SK-N-SH treated with all-trans-retinoic acid at 6 μM for 48 hours (cell line): ENCODE results near the gene AADACL2.

Experiments used
- ATAC-seq: fragments of 200-7000 bp; cut with Tn5 transposase; 3 replicates; pipeline ENCODE4 v1.9.1; 2020; ENCODE audit warnings: mild to moderate bottlenecking, moderate library complexity
- ARNTL ChIP-seq: fragments of 450-650 bp; formaldehyde crosslinking; IDR thresholded peaks from 2 replicates; pipeline ENCODE4 v1.5.0; 2020; ENCODE audit warnings: low read depth, mild to moderate bottlenecking, moderate library complexity, borderline replicate concordance
- BACH2 ChIP-seq: fragments of 250-450 bp; sonication (Bioruptor Pico); IDR thresholded peaks from 2 replicates; pipeline ENCODE4 v1.9.0; 2021; ENCODE audit warnings: mild to moderate bottlenecking, borderline replicate concordance
- ESRRG ChIP-seq: fragments of 250-450 bp; sonication (Bioruptor Pico); IDR thresholded peaks from 2 replicates; pipeline ENCODE4 v1.6.1; 2021; ENCODE audit warnings: mild to moderate bottlenecking
- GLIS3 ChIP-seq: fragments of 250-450 bp; sonication (Bioruptor Pico); IDR thresholded peaks from 2 replicates; pipeline ENCODE4 v1.5.0; 2020; ENCODE audit warnings: mild to moderate bottlenecking, moderate library complexity
- ISL1 ChIP-seq: fragments of 250-450 bp; sonication (Bioruptor Pico); IDR thresholded peaks from 2 replicates; pipeline ENCODE4 v2.1.2; 2022; ENCODE audit warnings: mild to moderate bottlenecking, moderate library complexity
- OSR1 ChIP-seq: fragments of 250-450 bp; sonication (Bioruptor Pico); IDR thresholded peaks from 2 replicates; pipeline ENCODE4 v1.8.0; 2022; ENCODE audit warnings: moderate library complexity, mild to moderate bottlenecking, inconsistent platforms
- PATZ1 ChIP-seq: fragments of 250-450 bp; sonication (Bioruptor Pico); IDR thresholded peaks from 2 replicates; pipeline ENCODE4 v1.8.0; 2020; ENCODE audit warnings: mild to moderate bottlenecking, moderate library complexity, borderline replicate concordance
- POU6F1 ChIP-seq: fragments of 250-450 bp; sonication (Bioruptor Pico); IDR thresholded peaks from 2 replicates; pipeline ENCODE4 v1.8.0; 2021; ENCODE audit warnings: low read depth, mild to moderate bottlenecking, moderate library complexity, borderline replicate concordance
- PPARA ChIP-seq: fragments of 250-450 bp; sonication (Bioruptor Pico); IDR thresholded peaks from 2 replicates; pipeline ENCODE4 v1.5.0; 2020; ENCODE audit warnings: mild to moderate bottlenecking, borderline replicate concordance
- SNAI2 ChIP-seq: fragments of 250-450 bp; sonication (Bioruptor Pico); IDR thresholded peaks from 2 replicates; pipeline ENCODE4 v1.5.0; 2020; ENCODE audit warnings: mild to moderate bottlenecking, moderate library complexity
- TCF4 ChIP-seq: fragments of 250-450 bp; sonication (Bioruptor Pico); IDR thresholded peaks from 2 replicates; pipeline ENCODE4 v1.8.0; 2021; ENCODE audit warnings: mild to moderate bottlenecking, moderate library complexity, borderline replicate concordance
- TOX ChIP-seq: fragments of 250-450 bp; sonication (Bioruptor Pico); IDR thresholded peaks from 2 replicates; pipeline ENCODE4 v1.8.0; 2021; ENCODE audit warnings: mild to moderate bottlenecking, moderate library complexity, borderline replicate concordance
- ZC3H10 ChIP-seq: fragments of 250-450 bp; sonication (Bioruptor Pico); IDR thresholded peaks from 2 replicates; pipeline ENCODE4 v1.5.1; 2021; ENCODE audit warnings: mild to moderate bottlenecking, moderate library complexity
- ZFP3 ChIP-seq: fragments of 250-450 bp; sonication (Bioruptor Pico); IDR thresholded peaks from 2 replicates; pipeline ENCODE4 v1.5.0; 2020; ENCODE audit warnings: mild to moderate bottlenecking, moderate library complexity
- ZNF70 ChIP-seq: fragments of 450-650 bp; formaldehyde crosslinking; IDR thresholded peaks from 2 replicates; pipeline ENCODE4 v1.5.0; 2020; ENCODE audit warnings: mild to moderate bottlenecking, moderate library complexity
- TF ChIP-seq, protein P1 (sequence below): fragments of 250-450 bp; sonication (Bioruptor Pico); IDR thresholded peaks from 2 replicates; pipeline ENCODE4 v1.5.1; 2020; ENCODE audit warnings: low read depth, mild to moderate bottlenecking, moderate library complexity
- TF ChIP-seq, protein P2 (sequence below): fragments of 250-450 bp; sonication (Bioruptor Pico); IDR thresholded peaks from 2 replicates; pipeline ENCODE4 v1.5.1; 2021; ENCODE audit warnings: mild to moderate bottlenecking, moderate library complexity
- TF ChIP-seq, protein P3 (sequence below): fragments of 250-450 bp; sonication (Bioruptor Pico); IDR thresholded peaks from 2 replicates; pipeline ENCODE4 v1.5.0; 2020; ENCODE audit warnings: mild to moderate bottlenecking, moderate library complexity

Gene AADACL2

DNA sequence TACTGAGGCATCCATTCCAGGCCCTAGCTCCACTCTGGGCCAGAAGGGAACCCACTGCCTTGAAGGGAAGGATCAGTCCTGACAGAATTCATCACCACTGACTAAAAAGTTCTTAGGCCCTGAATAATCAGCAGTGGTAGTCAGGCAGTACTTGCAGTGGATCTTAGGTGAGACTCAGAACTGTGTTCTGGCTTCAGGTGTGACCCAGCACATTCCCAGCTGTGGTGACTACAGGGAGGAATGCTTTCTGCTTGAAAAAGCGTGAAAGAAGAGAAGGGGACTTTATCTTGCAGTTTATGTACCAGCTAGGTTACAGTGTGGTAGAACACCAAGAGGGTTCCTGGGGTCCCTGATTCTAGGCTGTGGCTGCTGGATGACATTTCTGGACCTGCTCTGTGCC is 24.9 kb upstream of the AADACL2 start:
- no peak for ATAC-seq
- TF ChIP-seq ZNF70 (CRISPR knock-in tag) (no peak), TCF4 (CRISPR knock-in tag) (no peak), ISL1 (CRISPR knock-in tag) (no peak), PPARA (CRISPR knock-in tag) (no peak), BACH2 (CRISPR knock-in tag) (no peak), OSR1 (CRISPR knock-in tag) (no peak), PATZ1 (no peak), ARNTL (CRISPR knock-in tag) (no peak), SNAI2 (CRISPR knock-in tag) (no peak), ESRRG (CRISPR knock-in tag) (no peak), TOX (no peak), ZFP3 (no peak), POU6F1 (no peak), ZC3H10 (CRISPR knock-in tag) (no peak)
- TF ChIP-seq, protein P1, sequence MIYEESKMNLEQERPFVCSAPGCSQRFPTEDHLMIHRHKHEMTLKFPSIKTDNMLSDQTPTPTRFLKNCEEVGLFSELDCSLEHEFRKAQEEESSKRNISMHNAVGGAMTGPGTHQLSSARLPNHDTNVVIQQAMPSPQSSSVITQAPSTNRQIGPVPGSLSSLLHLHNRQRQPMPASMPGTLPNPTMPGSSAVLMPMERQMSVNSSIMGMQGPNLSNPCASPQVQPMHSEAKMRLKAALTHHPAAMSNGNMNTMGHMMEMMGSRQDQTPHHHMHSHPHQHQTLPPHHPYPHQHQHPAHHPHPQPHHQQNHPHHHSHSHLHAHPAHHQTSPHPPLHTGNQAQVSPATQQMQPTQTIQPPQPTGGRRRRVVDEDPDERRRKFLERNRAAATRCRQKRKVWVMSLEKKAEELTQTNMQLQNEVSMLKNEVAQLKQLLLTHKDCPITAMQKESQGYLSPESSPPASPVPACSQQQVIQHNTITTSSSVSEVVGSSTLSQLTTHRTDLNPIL (CRISPR knock-in tag): no peak
- TF ChIP-seq, protein P2, sequence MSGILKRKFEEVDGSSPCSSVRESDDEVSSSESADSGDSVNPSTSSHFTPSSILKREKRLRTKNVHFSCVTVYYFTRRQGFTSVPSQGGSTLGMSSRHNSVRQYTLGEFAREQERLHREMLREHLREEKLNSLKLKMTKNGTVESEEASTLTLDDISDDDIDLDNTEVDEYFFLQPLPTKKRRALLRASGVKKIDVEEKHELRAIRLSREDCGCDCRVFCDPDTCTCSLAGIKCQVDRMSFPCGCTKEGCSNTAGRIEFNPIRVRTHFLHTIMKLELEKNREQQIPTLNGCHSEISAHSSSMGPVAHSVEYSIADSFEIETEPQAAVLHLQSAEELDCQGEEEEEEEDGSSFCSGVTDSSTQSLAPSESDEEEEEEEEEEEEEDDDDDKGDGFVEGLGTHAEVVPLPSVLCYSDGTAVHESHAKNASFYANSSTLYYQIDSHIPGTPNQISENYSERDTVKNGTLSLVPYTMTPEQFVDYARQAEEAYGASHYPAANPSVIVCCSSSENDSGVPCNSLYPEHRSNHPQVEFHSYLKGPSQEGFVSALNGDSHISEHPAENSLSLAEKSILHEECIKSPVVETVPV (CRISPR knock-in tag): no peak

DNA sequence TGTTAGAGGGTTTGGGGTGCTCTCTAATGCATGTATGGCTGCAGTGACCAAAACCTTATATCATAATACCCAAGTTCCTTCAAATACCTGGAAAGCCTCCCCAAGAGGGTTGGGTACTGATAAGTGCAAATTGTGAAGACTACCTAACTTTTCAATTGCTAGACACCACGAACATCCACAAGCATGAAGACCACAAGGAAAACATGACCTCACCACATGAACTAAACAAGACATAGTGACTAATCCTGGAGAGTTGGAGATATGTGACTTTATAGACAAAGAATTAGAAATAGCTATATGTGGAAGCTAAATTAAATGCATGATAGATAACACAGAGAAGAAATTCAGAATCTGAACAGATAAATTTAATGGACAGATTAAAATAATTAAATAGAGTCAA is 23.9 kb upstream of the AADACL2 start:
- TF ChIP-seq POU6F1: no peak
- TF ChIP-seq TOX: no peak
- ATAC-seq: no peak

DNA sequence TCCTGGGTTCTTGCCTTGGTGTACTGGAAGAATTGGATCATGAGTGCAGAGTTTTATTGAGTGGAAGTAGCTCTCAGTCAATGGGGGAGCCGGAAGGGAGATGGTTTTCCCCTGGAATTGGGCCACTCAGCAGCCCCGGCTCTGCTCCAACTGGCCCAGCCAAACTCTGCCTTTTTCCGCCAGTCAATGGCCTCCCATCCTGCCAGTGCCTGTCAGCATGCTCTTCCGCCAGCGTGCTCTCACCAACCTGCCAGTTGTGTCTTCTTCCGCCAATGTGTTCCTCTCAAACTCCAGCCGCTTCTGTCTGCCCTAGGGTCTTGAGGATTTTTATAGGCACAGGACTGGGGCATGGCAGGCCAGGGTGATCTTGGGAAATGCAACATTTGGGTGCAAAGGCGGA is 12.4 kb upstream of the AADACL2 start:
- no peak for TF ChIP-seq TCF4 (CRISPR knock-in tag)
- TF ChIP-seq ESRRG (CRISPR knock-in tag): no peak
- TF ChIP-seq GLIS3 (CRISPR knock-in tag): no peak
- no peak for ATAC-seq

DNA sequence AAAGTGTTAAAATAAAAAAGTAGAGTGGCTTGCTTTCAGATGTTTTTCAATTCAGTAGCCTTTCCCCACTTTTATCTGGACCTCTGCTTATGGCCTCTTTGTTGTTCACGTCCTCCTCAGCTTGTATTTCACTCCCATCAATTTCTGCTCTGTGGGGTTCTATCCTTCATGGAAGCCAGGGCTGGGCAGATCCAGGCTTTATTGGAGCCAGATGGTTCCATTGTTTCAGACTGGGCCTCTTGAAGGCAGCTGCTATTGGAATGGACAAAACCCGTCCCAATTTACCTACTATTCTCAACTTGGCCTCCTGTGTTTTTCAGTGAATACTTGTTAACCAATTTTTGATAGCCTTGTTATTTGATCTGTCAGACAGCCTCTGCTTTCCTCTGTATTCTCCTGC is 10.9 kb upstream of the AADACL2 start:
- no peak for ATAC-seq
- TF ChIP-seq POU6F1: no peak
- no peak for TF ChIP-seq ZFP3
- TF ChIP-seq, protein P3, sequence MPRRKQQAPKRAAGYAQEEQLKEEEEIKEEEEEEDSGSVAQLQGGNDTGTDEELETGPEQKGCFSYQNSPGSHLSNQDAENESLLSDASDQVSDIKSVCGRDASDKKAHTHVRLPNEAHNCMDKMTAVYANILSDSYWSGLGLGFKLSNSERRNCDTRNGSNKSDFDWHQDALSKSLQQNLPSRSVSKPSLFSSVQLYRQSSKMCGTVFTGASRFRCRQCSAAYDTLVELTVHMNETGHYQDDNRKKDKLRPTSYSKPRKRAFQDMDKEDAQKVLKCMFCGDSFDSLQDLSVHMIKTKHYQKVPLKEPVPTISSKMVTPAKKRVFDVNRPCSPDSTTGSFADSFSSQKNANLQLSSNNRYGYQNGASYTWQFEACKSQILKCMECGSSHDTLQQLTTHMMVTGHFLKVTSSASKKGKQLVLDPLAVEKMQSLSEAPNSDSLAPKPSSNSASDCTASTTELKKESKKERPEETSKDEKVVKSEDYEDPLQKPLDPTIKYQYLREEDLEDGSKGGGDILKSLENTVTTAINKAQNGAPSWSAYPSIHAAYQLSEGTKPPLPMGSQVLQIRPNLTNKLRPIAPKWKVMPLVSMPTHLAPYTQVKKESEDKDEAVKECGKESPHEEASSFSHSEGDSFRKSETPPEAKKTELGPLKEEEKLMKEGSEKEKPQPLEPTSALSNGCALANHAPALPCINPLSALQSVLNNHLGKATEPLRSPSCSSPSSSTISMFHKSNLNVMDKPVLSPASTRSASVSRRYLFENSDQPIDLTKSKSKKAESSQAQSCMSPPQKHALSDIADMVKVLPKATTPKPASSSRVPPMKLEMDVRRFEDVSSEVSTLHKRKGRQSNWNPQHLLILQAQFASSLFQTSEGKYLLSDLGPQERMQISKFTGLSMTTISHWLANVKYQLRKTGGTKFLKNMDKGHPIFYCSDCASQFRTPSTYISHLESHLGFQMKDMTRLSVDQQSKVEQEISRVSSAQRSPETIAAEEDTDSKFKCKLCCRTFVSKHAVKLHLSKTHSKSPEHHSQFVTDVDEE: no peak
- TF ChIP-seq ARNTL (CRISPR knock-in tag): no peak
